Neural progenitor cell (in vitro differentiated cells): Measurements from ENCODE around the gene MACROD2. TPM values are rescaled to one million over a fixed set of nuclear protein-coding genes. Genes with fewer than 3 reads are reported as not detected.

Experiments
- DNase-seq: peaks from one replicate; pipeline ENCODE4 v3.0.0-alpha.2; 2016; ENCODE audit warnings: low spot score
- H2AFZ ChIP-seq: fragments of 200-600 bp; sonication (generic); replicated peaks from 2 replicates; pipeline ENCODE4 v1.6.1; 2016; ENCODE audit warnings: antibody characterized with exemption
- H3F3A ChIP-seq: fragments of 200-600 bp; sonication (generic); 2 replicates; pipeline ENCODE4 v1.6.1; 2016; ENCODE audit warnings: antibody characterized with exemption, low read depth
- H3K27ac ChIP-seq: fragments of 200-600 bp; sonication (generic); 2 replicates; pipeline ENCODE4 v1.5.1; 2016; ENCODE audit warnings: mild to moderate bottlenecking
- H3K27me3 ChIP-seq: fragments of 200-600 bp; sonication (generic); 2 replicates; pipeline ENCODE4 v1.6.1; 2016; ENCODE audit warnings: mild to moderate bottlenecking, moderate library complexity
- H3K36me3 ChIP-seq: fragments of 200-600 bp; sonication (generic); 2 replicates; pipeline ENCODE4 v1.5.1; 2016
- H3K4me1 ChIP-seq: fragments of 200-600 bp; sonication (generic); 2 replicates; pipeline ENCODE4 v1.6.1; 2016; ENCODE audit warnings: mixed run types
- H3K4me2 ChIP-seq: fragments of 200-600 bp; sonication (generic); 2 replicates; pipeline ENCODE4 v1.6.1; 2016
- H3K4me3 ChIP-seq: fragments of 200-600 bp; sonication (generic); 2 replicates; pipeline ENCODE4 v1.5.1; 2016
- H3K79me2 ChIP-seq: fragments of 200-600 bp; sonication (generic); 2 replicates; pipeline ENCODE4 v1.6.1; 2016; ENCODE audit warnings: low read depth
- H3K9ac ChIP-seq: fragments of 200-600 bp; sonication (generic); 2 replicates; pipeline ENCODE4 v1.6.1; 2016
- H3K9me3 ChIP-seq: fragments of 200-600 bp; sonication (generic); 2 replicates; pipeline ENCODE4 v1.5.1; 2016; ENCODE audit warnings: low read depth
- H4K20me1 ChIP-seq: fragments of 200-600 bp; sonication (generic); 2 replicates; pipeline ENCODE4 v1.6.1; 2016; ENCODE audit warnings: low read depth
- H3K27ac Mint-ChIP-seq: 3 replicates; pipeline ENCODE4 v1.8.0; 2021; ENCODE audit warnings: mixed read lengths
- H3K27me3 Mint-ChIP-seq: 2 replicates; pipeline ENCODE4 v1.8.0; 2022; ENCODE audit warnings: low read depth, mild to moderate bottlenecking, inconsistent platforms, moderate library complexity, mixed read lengths; ENCODE audit not compliant: insufficient read depth
- H3K36me3 Mint-ChIP-seq: 3 replicates; pipeline ENCODE4 v1.8.0; 2021; ENCODE audit warnings: mixed read lengths
- H3K4me1 Mint-ChIP-seq: 3 replicates; pipeline ENCODE4 v1.8.0; 2021; ENCODE audit warnings: mixed read lengths
- H3K4me3 Mint-ChIP-seq: 3 replicates; pipeline ENCODE4 v1.8.0; 2021; ENCODE audit warnings: mild to moderate bottlenecking, moderate library complexity, mixed read lengths
- H3K9me3 Mint-ChIP-seq: 3 replicates; pipeline ENCODE4 v1.8.0; 2020; ENCODE audit warnings: mixed read lengths
- EZH2 ChIP-seq: fragments of 200-600 bp; sonication (generic); IDR thresholded peaks from 2 replicates; pipeline ENCODE4 v1.6.1; 2017; ENCODE audit warnings: antibody characterized with exemption, mild to moderate bottlenecking, moderate library complexity
- EZH2phosphoT487 ChIP-seq: fragments of 200-600 bp; sonication (generic); IDR thresholded peaks from 2 replicates; pipeline ENCODE4 v1.6.1; 2017; ENCODE audit warnings: antibody characterized with exemption
- total RNA-seq: library from RNA; depleted of rRNA; stranded (reverse); fragments of >200 nt; gene quantifications from 2 replicates; pipeline ENCODE4 v1.2.3, GENCODE V29; 2015; ENCODE audit warnings: low replicate concordance
- TF ChIP-seq, protein P1 (sequence below): fragments of 200-600 bp; sonication (generic); IDR thresholded peaks from 2 replicates; pipeline ENCODE4 v1.5.1; 2017; ENCODE audit warnings: antibody characterized with exemption, mild to moderate bottlenecking

The MACROD2 gene
- total RNA-seq, 1 donor from 2014 or later = 11.9 TPM

DNA sequence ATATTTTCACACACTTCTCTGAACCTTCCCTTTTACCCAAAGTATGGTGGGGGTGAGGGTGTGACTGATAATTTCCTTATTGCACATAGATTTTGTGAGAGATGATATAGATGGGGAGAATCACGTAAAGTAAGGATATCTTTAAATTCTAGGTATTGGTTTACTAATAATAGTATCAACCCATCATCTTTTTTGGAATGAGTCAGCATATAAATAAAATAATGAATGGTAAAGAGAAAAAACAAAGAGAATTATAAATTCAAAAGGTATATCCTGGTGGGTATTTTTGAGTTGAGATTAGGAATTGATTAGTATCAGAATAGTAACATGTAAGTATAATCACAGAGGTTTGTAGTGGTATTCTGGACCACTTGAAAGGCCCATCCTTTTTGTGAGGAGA lies 56.1 kb downstream of the MACROD2 start:
- DNase-seq = no peak
- Histone ChIP-seq H3K4me3 (no peak overlapping the region), H3K4me2 (no peak overlapping the region), H2AFZ (no peak overlapping the region), H3K79me2 (no peaks in the 10 kb centered on the region), H3K9ac (no peak overlapping the region), H3K9me3 (no peaks in the 10 kb centered on the region), H4K20me1 (no peaks in the 10 kb centered on the region), H3F3A (no peaks in the 10 kb centered on the region), H3K36me3 (no peaks in the 10 kb centered on the region), H3K27me3 (no peaks in the 10 kb centered on the region), H3K27ac (no peak overlapping the region), H3K4me1 (peaks cover 12% of the 10 kb centered on the region)
- H3K4me1 Mint-ChIP-seq = no peaks in the 10 kb centered on the region
- no peaks in the 10 kb centered on the region for H3K9me3 Mint-ChIP-seq
- no peak overlapping the region for H3K4me3 Mint-ChIP-seq
- peaks cover 2% of the 10 kb centered on the region for H3K27me3 Mint-ChIP-seq
- H3K27ac Mint-ChIP-seq = no peak overlapping the region
- TF ChIP-seq, protein P1, sequence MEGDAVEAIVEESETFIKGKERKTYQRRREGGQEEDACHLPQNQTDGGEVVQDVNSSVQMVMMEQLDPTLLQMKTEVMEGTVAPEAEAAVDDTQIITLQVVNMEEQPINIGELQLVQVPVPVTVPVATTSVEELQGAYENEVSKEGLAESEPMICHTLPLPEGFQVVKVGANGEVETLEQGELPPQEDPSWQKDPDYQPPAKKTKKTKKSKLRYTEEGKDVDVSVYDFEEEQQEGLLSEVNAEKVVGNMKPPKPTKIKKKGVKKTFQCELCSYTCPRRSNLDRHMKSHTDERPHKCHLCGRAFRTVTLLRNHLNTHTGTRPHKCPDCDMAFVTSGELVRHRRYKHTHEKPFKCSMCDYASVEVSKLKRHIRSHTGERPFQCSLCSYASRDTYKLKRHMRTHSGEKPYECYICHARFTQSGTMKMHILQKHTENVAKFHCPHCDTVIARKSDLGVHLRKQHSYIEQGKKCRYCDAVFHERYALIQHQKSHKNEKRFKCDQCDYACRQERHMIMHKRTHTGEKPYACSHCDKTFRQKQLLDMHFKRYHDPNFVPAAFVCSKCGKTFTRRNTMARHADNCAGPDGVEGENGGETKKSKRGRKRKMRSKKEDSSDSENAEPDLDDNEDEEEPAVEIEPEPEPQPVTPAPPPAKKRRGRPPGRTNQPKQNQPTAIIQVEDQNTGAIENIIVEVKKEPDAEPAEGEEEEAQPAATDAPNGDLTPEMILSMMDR = no peak
- no peak for TF ChIP-seq EZH2
- no peak for TF ChIP-seq EZH2phosphoT487
- H3K36me3 Mint-ChIP-seq = no peaks in the 10 kb centered on the region

GRCh38 chr20:14055127-14055742 lies 59.9 kb downstream of the MACROD2 start:
- Histone ChIP-seq H4K20me1 (no peaks in the 10 kb centered on the region), H3K36me3 (no peaks in the 10 kb centered on the region), H3K79me2 (no peaks in the 10 kb centered on the region), H3K27me3 (no peaks in the 10 kb centered on the region), H3K4me3 (no peak overlapping the region), H3K9ac (no peak overlapping the region), H2AFZ (no peak overlapping the region), H3K27ac (no peak overlapping the region), H3K9me3 (no peaks in the 10 kb centered on the region), H3F3A (no peaks in the 10 kb centered on the region), H3K4me1 (peaks cover 12% of the 10 kb centered on the region), H3K4me2 (no peak overlapping the region)
- H3K36me3 Mint-ChIP-seq = no peaks in the 10 kb centered on the region
- H3K4me3 Mint-ChIP-seq = no peak overlapping the region
- H3K27ac Mint-ChIP-seq = no peak overlapping the region
- peak; percentile 79 for DNase-seq
- no peaks in the 10 kb centered on the region for H3K9me3 Mint-ChIP-seq
- no peak for TF ChIP-seq EZH2phosphoT487
- TF ChIP-seq, protein P1 = peak; percentile 81
- no peaks in the 10 kb centered on the region for H3K27me3 Mint-ChIP-seq
- H3K4me1 Mint-ChIP-seq = no peaks in the 10 kb centered on the region

GRCh38 chr20:14062171-14062570 lies 66.9 kb downstream of the MACROD2 start:
- no peaks in the 10 kb centered on the region for H3K9me3 Mint-ChIP-seq
- no peaks in the 10 kb centered on the region for H3K9me3 ChIP-seq

More at GRCh38 chr20:14062171-14062570, 66.9 kb downstream of the MACROD2 start:
- Histone ChIP-seq H3F3A (no peaks in the 10 kb centered on the region), H2AFZ (no peak overlapping the region), H3K9ac (no peak overlapping the region), H3K27me3 (no peaks in the 10 kb centered on the region), H3K4me1 (no peaks in the 10 kb centered on the region), H3K4me3 (no peak overlapping the region), H3K79me2 (no peaks in the 10 kb centered on the region), H4K20me1 (no peaks in the 10 kb centered on the region), H3K4me2 (no peak overlapping the region), H3K27ac (no peak overlapping the region), H3K36me3 (no peaks in the 10 kb centered on the region)
- TF ChIP-seq EZH2phosphoT487 = no peak
- TF ChIP-seq, protein P1 = no peak
- no peak for TF ChIP-seq EZH2
- DNase-seq = no peak
- no peaks in the 10 kb centered on the region for H3K36me3 Mint-ChIP-seq
- no peak overlapping the region for H3K27ac Mint-ChIP-seq
- no peaks in the 10 kb centered on the region for H3K27me3 Mint-ChIP-seq
- no peak overlapping the region for H3K4me3 Mint-ChIP-seq
- no peaks in the 10 kb centered on the region for H3K4me1 Mint-ChIP-seq
